Activated CD4-positive, CD25-positive, alpha-beta regulatory T cell treated with anti-CD3 and anti-CD28 coated beads, Interleukin-2, amount 50 U/mL, for 24 hours (primary cell): ENCODE results near the gene MYLK.

ENCODE experiments used
- ATAC-seq, 2 donors: fragments of 150-1000 bp; cut with Tn5 transposase; one replicate each; pipeline ENCODE4 v1.10.0; 2021; ENCODE audit warnings: mild to moderate bottlenecking in 1 of 2, moderate library complexity in 1 of 2

The MYLK gene

GRCh38 chr3:123791073-123791370, 93.1 kb downstream of the MYLK start:
- ATAC-seq = no peak

GRCh38 chr3:123790254-123791072, 93.7 kb downstream of the MYLK start:
- no peak for ATAC-seq

DNA sequence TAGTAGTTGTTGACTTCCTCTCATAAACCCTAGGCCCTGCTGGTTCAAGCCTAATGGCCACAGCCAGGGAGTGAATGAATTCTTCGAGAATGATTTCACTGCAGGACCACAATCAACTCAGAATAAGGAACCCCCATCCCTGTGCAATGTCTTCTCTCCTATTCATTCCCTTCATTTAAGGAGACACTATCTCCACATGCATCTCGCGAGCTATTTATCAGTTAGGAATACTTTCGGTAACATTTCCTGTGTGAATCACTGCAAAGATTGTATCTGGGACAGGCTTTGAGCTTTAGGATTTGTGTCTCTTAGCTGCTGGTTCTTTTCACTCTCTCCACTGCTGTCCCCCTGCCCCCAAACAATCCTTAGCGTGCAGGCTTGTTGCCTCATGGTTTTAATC, 94.4 kb downstream of the MYLK start:
- ATAC-seq = no peak

- no peak for ATAC-seq
Observed at GRCh38 chr3:123789160-123789559, 95.0 kb downstream of the MYLK start.

DNA sequence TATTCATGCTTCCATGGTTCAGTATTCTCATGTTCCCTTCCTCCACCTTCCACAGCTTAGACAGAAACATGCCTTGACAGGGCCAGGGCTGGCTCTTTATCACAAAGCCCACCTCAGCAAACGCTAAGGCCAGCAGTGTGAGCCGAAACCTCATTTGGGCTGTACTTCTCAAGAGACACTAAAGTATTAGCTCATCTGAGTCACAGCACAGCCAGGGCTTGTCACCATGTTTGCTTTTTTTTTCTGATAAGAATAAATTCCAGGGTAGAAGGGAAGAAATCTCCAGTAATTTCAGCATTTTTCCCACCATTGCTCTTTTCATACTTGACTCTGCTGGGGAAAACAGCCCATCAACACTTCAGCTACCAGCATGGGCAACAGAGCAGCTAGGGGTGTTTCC, 95.4 kb downstream of the MYLK start:
- ATAC-seq = no peak

DNA sequence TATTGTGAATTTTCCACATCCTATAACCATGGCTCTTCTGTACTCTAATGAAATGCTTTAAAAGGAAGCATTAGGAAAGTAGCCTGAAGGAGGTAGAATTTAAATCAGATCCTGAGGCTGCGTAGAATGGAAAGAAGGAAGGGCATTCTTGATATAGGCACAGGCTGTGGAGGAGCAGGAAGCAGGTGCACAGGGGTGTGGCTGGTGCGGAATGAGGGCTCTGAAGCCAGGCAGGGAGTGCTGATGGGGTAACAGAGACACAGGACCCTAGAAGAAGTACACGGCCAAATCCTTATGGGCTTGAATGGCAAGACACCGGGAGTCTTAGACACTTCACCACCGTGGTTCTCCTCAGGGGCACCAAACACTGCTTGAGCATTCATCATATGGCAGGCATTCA, 97.0 kb downstream of the MYLK start:
- ATAC-seq = no peak

DNA sequence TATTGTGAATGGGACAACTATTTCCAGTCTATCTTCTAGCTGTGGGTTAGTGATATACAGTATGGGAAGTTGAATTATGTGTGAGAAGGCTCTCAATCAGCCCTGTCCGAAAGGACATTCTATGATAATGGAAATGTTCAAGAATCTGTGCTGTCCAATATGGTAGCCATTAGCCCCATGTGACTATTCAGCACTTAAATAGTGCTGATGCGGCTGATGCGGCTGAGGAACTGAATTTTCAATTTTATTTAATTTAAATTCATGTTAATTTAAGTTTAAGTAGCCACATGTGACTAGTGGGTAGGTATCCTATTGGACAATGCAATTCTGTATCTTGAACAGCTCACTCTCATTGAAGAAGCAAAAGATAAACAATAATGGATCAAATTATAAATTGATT, 98.5 kb downstream of the MYLK start:
- no peak for ATAC-seq

DNA sequence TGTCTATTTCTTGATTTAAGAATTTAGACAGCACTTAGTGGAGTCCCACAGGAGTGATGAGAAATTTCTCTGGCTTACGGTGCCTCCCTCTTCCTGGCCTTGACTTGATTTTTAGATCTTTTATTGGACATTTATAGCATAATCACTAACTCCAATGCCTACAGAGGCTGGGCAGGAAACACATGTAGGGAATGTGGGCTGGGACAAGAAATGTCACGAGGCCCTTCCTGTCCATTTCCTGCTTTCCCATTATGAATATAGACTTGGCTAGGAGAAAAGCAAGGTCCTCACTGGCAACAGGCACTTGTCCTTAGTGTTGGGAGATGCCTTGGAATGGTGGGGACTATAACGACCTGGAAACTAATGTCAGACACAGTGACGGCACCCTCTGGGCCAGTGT, 100.3 kb downstream of the MYLK start:
- no peak for ATAC-seq

DNA sequence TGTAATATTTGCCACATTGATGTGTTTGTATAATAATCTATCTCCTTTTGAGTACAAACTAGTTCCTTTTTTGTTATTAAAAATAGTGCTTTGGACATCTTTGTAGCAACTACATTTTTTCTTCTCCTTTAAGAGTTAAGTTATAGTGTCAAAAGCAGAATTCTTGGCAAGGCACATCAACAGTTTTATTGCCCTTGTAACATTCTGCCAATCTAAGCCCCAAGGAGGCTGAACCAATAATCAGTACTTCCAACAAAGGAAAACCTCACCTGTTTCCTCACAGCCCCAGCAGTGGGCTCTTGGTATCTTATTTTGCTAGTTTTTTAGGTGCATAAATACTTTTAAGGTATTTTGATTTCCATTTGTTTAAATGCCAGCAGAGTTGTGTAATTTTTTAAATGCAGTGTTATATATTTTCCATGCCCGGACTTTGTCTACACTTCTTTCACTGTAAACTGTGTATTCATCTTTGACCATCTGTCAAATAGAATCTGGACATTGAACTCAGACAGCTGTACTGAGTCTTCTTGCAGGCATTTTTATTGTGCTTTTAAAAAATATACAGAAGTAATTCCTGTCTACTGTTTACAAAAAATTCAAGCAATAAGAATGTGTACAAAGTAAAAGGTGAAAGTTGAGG, 101.0 kb downstream of the MYLK start:
- no peak for ATAC-seq

GRCh38 chr3:123782488-123782887, 101.6 kb downstream of the MYLK start:
- no peak for ATAC-seq

- ATAC-seq = no peak
Observed at GRCh38 chr3:123781571-123782275, 102.4 kb downstream of the MYLK start.

DNA sequence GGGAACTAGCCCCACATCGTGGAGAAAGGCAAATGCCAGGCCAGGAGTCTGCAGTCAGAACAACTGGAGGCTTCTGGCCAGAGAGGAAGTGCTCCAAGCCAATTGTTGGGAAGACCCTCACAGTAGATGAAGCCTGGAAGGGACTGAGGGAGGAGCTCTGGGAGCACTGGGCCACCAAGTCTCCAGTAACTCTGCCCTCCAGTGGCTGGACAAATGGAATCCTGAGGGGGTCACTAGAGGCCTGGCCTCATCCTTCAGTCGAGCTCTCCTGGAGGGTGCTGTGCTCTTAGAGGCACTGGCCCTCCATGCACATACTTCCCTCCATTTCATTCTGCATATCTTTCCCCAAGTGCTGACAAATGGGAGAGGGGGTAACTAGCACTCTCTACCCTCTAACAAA, 103.0 kb downstream of the MYLK start:
- no peak for ATAC-seq

DNA sequence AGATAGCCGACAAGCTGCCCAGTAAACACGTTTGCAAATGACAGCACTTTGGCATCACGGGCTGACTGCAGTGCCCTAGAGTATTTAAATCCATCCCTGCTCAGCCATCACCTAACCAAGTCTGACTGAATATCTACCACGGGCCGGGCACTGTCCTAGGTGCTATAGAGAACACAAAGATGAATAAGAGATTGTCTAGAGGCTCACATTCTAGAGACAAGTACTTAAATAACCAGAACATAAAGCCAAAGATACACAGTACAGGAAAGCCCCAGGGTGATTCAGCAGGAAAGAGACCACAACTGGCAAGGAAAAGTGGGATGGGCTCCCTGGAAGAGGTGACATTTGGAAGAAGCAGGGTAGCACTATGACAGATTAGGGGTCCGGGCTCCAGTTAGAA, 103.5 kb downstream of the MYLK start:
- ATAC-seq = no peak

- ATAC-seq = no peak
Observed at GRCh38 chr3:123779655-123780231, 104.4 kb downstream of the MYLK start.

- no peak for ATAC-seq
Observed at GRCh38 chr3:123778991-123779622, 105.0 kb downstream of the MYLK start.

DNA sequence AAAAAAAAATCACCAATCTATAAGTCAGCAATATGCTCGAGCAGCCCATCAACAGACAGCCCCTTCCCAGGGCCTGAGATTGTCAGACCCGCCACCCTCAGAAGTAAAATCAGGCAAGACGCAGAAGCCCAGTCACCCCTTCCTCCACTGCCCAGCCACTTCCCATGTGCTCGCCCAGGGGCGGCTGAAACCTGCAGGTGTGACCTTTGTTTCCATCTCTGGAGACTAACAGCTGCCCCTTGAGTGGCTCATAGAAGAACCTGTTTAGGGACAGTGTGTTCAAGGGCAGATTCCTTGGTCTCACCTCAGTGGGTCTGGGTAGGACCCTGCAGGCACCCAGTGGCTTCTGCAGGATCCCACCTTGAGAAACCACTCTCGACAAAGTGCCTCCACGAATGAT, 105.6 kb downstream of the MYLK start:
- ATAC-seq = no peak

- ATAC-seq = no peak
Observed at GRCh38 chr3:123776071-123776782, 107.9 kb downstream of the MYLK start.

DNA sequence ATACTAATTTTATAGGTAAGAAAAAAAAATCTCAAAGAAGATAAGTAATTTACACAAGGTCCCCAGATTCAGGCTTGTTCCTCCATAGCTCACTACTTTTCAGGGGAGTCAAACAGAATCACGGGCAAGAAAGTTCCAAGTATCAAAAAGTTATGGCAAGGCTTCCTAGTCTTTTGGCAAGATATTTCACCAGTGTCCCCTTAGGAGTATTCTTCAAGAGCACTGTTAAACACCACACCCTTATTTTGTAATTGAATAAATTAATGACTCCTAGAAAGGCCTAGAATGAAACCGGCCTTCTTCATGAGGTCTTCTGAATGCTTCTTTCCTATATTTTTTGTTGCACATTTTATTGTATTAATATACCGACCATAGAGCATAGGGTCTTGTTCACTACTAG, 109.7 kb downstream of the MYLK start:
- no peak for ATAC-seq

DNA sequence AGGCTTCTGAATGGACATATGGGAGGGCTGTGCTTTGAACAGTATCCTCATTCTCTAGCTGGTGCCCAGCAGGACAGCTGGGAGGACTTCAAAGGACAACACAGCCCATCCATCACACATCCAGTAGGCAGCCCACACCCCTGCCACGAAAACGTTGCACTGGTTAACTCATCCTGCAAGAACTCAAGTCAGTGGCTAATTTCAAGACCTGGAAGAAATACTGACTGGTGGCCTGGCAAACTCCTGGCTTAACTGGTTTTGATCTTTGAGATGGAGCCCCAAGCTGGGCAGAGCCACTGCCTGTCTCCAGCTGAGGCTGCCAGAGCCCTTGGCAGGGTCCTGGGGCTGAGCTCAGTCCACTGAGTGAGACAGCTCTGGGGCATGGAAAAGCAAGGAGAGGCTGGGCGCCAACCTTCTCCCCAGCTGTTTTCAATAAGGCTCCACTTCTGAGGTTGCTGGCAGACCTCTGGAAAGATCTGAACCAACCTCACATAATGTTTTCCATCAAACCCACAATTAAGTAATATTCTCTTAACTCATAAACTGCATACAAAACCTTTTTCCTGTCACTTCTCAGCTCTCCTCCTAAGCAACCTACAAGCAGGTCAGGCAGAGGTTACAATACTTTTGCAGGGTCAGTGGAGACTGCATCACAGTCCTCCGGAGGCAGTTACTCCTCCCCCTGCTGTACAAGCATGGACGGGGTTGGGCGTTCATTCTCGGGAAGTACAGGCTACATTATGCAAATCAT, 110.3 kb downstream of the MYLK start:
- ATAC-seq = no peak

- ATAC-seq = no peak
Observed at GRCh38 chr3:123769356-123769743, 114.8 kb downstream of the MYLK start.

- no peak for ATAC-seq
Observed at GRCh38 chr3:123768480-123769355, 115.4 kb downstream of the MYLK start.
